HG03025 (cell line): ENCODE results near the gene FOXP3.

Experiments used
- ATAC-seq: cut with Tn5 transposase; IDR thresholded peaks from one replicate; pipeline ENCODE4 v1.9.1; 2021; ENCODE audit warnings: mild to moderate bottlenecking, moderate library complexity; ENCODE audit not compliant: unreplicated experiment, low FRiP score

FOXP3 gene

GRCh38 chrX:49226946-49227345 is 37.6 kb downstream of the FOXP3 start:
- no peak for ATAC-seq

DNA sequence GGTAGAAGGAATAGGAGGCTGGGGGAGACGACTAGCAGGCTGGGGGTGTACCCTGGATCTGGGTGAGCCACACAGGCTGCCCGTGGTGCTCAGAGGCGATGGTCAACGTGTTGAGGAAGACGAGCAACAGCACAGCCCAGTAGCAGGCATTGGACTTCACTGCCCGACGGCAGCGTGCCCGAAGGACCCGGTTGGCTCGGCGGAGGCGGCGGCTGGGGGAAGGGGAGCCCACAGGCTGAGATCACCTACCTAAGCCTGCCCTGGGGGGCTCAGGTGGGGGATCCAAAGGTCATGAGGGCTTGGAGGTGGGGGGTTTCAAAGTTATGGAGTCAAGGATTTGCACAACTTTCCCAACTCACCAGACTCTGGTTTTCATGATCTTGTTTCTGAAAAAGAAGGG is 38.7 kb downstream of the FOXP3 start:
- no peak for ATAC-seq

DNA sequence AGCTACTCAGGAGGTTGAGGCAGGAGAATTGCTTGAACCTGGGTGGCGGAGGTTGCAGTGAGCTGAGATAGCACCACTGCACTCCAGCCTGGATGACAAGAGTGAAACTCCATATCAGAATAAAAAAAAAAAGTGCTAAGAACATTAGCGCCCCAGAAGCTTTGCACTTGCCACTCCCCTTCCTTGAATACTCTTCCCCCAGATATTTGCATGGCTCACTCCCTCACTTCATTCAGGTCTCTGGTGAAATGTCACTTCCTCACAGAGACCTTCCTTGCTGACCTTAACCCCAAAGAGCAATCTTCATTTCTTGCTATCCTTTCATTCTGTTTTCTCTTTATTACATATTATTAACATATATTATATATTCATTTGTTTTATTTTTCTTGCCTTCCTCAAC is 42.6 kb downstream of the FOXP3 start:
- no peak for ATAC-seq

- no peak for ATAC-seq
Observed at GRCh38 chrX:49220100-49220499, 44.4 kb downstream of the FOXP3 start.

- ATAC-seq, result no peak
Observed at GRCh38 chrX:49214996-49215526, 49.4 kb downstream of the FOXP3 start.

GRCh38 chrX:49214416-49214815 is 50.1 kb downstream of the FOXP3 start:
- no peak for ATAC-seq

DNA sequence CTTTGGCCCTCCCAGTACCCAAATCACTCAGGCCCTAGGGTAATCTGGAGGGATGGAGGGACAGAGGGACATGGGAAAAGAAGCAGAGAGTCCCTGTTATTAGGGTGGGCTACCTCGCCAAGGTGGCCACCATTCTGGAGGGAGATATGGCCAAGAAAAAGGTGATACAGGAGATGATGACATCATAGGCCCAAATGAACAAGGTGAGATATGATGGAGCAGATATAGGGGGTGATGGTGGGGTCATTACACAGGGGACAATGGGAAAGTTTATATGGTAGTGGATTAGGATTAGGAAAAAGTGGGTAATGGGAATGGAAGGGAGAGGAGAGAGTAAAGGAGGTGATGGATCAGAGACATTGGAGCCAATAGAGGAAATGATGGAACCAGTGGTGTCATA is 51.6 kb downstream of the FOXP3 start:
- ATAC-seq, result no peak

- ATAC-seq, result no peak
Observed at GRCh38 chrX:49212209-49212608, 52.3 kb downstream of the FOXP3 start.

- ATAC-seq, result no peak
Observed at GRCh38 chrX:49211074-49211473, 53.4 kb downstream of the FOXP3 start.

GRCh38 chrX:49210406-49210805 is 54.1 kb downstream of the FOXP3 start:
- no peak for ATAC-seq

GRCh38 chrX:49209434-49210251 is 54.9 kb downstream of the FOXP3 start:
- no peak for ATAC-seq

GRCh38 chrX:49208399-49208798 is 56.1 kb downstream of the FOXP3 start:
- no peak for ATAC-seq

DNA sequence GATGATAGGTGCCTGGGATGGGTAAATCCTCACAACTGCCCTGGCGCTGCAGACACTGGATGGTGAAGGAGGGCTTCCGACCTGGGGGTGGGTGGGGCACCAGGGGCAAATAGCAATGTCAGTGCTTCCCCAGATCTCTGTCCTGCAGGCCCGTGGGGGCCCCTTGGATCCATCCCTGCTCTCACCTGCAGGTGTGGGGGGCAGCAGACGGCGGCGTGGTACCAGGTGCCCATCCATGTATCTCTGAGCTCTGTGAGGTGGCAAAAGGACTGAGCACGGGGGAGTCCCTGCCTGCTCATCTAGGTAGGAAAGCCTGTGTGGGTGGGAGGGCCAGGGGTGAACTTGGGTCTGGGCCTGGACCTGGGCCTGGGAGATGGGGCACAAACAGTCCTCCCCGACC is 58.0 kb downstream of the FOXP3 start:
- ATAC-seq, result no peak

DNA sequence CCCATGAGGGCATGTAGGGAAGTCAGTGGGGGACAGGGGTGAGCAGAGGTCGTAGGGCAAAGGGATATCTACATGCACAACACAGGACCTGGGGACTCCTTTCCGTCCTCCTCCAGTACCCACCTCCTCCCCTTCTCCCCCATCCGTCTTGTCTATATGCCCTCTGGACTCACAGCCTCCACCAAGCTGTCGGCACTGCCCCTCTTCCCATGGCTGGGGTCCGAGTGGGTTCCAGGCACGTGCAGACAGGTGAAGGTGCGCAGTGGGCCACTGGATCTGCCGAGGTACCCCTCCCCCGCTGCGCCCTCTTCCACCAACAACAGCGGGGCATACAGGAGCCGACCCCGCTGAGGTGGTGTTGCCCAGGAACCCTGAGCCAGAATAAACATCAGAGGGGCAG is 59.1 kb downstream of the FOXP3 start:
- ATAC-seq, result no peak

DNA sequence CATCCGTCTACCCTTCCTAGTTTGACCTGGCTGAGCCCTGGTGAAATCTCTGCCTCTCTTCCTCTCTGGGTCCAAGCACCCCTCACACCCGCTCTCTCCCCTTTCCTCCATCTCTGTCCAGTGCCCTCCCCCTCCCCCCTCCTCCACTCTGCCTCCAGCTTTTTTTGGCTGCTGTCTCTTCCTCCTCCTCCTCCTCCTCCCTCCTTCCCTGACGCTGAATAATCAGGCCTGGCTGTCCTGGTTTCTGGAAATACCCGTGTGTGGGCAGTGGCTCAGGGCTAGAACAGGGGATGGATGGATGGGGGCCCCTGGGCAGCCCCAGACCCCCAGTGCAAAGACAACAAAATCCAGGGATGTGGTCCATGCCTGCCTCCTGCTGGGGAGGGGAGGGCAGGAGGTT is 59.8 kb downstream of the FOXP3 start:
- ATAC-seq, result no peak

DNA sequence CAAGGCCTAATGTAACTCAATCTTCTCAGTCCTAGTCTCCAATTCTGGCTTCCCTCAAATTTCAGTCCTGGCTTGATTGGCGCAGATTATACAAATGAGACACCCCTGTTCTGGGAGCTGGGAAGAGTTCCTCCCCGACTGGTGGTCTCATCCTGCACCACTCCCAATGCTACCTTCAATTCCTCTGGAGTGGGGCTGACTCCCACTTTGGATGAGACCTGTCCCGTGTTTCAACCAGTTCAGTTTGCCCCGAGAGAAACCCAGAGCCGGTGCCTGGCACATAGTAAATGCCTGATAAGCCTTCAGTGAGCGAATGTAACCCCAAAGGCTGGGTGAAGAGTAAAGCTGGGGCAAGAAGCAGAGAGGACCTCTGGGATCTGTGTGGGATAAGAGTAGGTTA is 60.5 kb downstream of the FOXP3 start:
- ATAC-seq, result no peak

DNA sequence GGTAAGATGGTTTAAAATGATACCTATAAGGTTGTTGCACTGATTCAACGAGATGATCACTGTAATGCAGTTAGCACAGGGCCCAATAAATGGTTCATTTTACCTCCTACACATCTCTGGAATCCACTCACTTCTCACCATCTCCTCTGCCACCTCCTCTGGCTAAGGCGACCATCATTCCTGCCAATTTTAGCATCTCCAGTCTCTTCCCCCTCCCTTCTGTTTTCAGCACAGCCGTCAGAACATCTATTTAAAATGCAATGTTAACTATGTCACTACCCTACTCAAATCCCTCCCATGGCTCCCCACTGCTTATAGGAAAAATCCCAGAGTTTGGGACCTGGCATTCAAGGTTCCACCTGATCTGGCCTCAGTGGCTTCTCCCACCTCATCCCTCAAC is 61.0 kb downstream of the FOXP3 start:
- no peak for ATAC-seq

DNA sequence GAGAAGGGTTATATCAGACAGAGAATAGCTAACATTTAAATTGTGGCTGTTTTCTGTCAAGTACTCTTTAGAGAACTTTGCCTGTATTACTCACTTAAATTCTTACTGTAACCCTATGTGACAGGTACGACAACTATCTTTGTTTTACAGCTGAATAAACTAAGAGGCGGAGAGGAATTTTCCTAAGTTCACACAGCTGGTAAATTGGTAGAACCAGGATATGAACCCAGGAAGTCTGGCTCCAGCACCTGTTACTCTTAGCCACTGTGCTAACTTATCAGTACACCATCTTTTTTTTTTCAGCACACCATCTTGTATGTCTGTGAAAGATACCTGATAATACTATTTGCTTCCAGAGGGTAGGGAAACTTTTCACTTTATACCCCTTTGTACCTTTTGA is 62.5 kb downstream of the FOXP3 start:
- ATAC-seq, result no peak
